IMR-90 (cell line): ENCODE data around the gene TBCK. TPM values are rescaled to one million over a fixed set of nuclear protein-coding genes. Genes with fewer than 3 reads are reported as not detected.

Experiments used
- ATAC-seq: fragments of 200-7000 bp; cut with Tn5 transposase; 2 replicates; pipeline ENCODE4 v1.9.1; 2020; ENCODE audit warnings: low read depth, mild to moderate bottlenecking, moderate library complexity
- BruUV-seq: library from RNA; stranded (reverse); fragments of 400-500 nt; replicated peaks from 2 replicates; lab custom pipeline; 2021; lab: Mats Ljungman, UMichigan
- CTCF ChIA-PET: fragments of 300-600 bp; formaldehyde crosslinking; extraction: SDS; loops from one replicate; lab custom pipeline; 2021; ENCODE audit warnings: antibody characterized with exemption; lab: Yijun Ruan, JAX
- POLR2A ChIA-PET: fragments of 300-600 bp; sonication (Branson Sonifier 250); formaldehyde crosslinking; loops from one replicate; lab custom pipeline; 2022; ENCODE audit warnings: antibody characterized with exemption; ENCODE audit not compliant: unreplicated experiment; lab: Charles Lee
- DNase-seq: peaks from one replicate; pipeline ENCODE4 v3.0.0; 2013
- H2AFZ ChIP-seq: replicated peaks from 2 replicates; pipeline ENCODE3; 2013; ENCODE audit warnings: low read length, mild to moderate bottlenecking; ENCODE audit not compliant: poor library complexity
- H2AK5ac ChIP-seq: 2 replicates; pipeline ENCODE4 v1.6.1; 2013; ENCODE audit warnings: low read depth, low read length, inconsistent platforms
- H2AK9ac ChIP-seq: replicated peaks from 2 replicates; pipeline ENCODE3; 2013; ENCODE audit warnings: mild to moderate bottlenecking, low read depth, low read length, moderate library complexity; ENCODE audit not compliant: poor library complexity
- H2BK120ac ChIP-seq: 2 replicates; pipeline ENCODE4 v1.6.1; 2013; ENCODE audit warnings: low read depth, low read length, inconsistent platforms
- H2BK15ac ChIP-seq: 3 replicates; pipeline ENCODE4 v1.6.1; 2013; ENCODE audit warnings: low read depth, low read length, inconsistent platforms
- H2BK20ac ChIP-seq: 2 replicates; pipeline ENCODE4 v1.6.1; 2013; ENCODE audit warnings: low read depth, mild to moderate bottlenecking, inconsistent platforms, low read length, moderate library complexity
- H2BK5ac ChIP-seq: 2 replicates; pipeline ENCODE4 v1.6.1; 2013; ENCODE audit warnings: mild to moderate bottlenecking, low read depth, low read length, inconsistent platforms; ENCODE audit not compliant: poor library complexity, severe bottlenecking
- H3K14ac ChIP-seq: replicated peaks from 2 replicates; pipeline ENCODE4 v1.6.1; 2013; ENCODE audit warnings: low read depth, low read length, inconsistent platforms
- H3K18ac ChIP-seq: 2 replicates; pipeline ENCODE4 v1.6.1; 2013; ENCODE audit warnings: low read depth, low read length, control low read depth
- H3K23ac ChIP-seq: 2 replicates; pipeline ENCODE4 v1.6.1; 2013; ENCODE audit warnings: low read depth, low read length, inconsistent platforms
- H3K27ac ChIP-seq: 2 replicates; pipeline ENCODE4 v1.5.1; 2013; ENCODE audit warnings: mild to moderate bottlenecking, control low read depth, low read length; ENCODE audit not compliant: insufficient read depth
- H3K27me3 ChIP-seq: 2 replicates; pipeline ENCODE4 v1.6.1; 2013; ENCODE audit warnings: low read length; ENCODE audit not compliant: control insufficient read depth, insufficient read depth
- H3K36me3 ChIP-seq: 2 replicates; pipeline ENCODE4 v1.6.1; 2013; ENCODE audit warnings: low read length, mixed read lengths; ENCODE audit not compliant: control insufficient read depth, insufficient read depth
- H3K4ac ChIP-seq: 2 replicates; pipeline ENCODE4 v1.6.1; 2013; ENCODE audit warnings: low read depth, low read length, inconsistent platforms
- H3K4me1 ChIP-seq: 2 replicates; pipeline ENCODE4 v1.6.1; 2013; ENCODE audit warnings: low read length, mixed read lengths; ENCODE audit not compliant: control insufficient read depth, insufficient read depth
- H3K4me2 ChIP-seq: 2 replicates; pipeline ENCODE4 v1.6.1; 2013; ENCODE audit warnings: low read depth, mild to moderate bottlenecking, control low read depth, low read length, moderate library complexity
- H3K4me3 ChIP-seq: 2 replicates; pipeline ENCODE4 v1.5.1; 2013; ENCODE audit warnings: low read depth, mild to moderate bottlenecking, control low read depth, low read length, moderate library complexity; ENCODE audit not compliant: insufficient read depth
- H3K56ac ChIP-seq: 2 replicates; pipeline ENCODE4 v1.6.1; 2013; ENCODE audit warnings: low read length, inconsistent platforms; ENCODE audit not compliant: insufficient read depth; ENCODE audit errors: extremely low read depth
- H3K79me1 ChIP-seq, 2 experiments: 2 replicates each; pipeline ENCODE4 v1.6.1; 2013; ENCODE audit warnings: low read length in 2 of 2, inconsistent platforms in 1 of 2, low read depth in 1 of 2
- H3K9ac ChIP-seq: 2 replicates; pipeline ENCODE4 v1.6.1; 2013; ENCODE audit warnings: low read depth, low read length, control low read depth
- H3K9me1 ChIP-seq: 2 replicates; pipeline ENCODE4 v1.6.1; 2013; ENCODE audit warnings: low read length, inconsistent platforms; ENCODE audit not compliant: insufficient read depth
- H3K9me3 ChIP-seq: 2 replicates; pipeline ENCODE4 v1.6.1; 2013; ENCODE audit warnings: low read length; ENCODE audit not compliant: control insufficient read depth, insufficient read depth
- H4K20me1 ChIP-seq: 2 replicates; pipeline ENCODE4 v1.6.1; 2013; ENCODE audit warnings: low read length, inconsistent platforms; ENCODE audit not compliant: insufficient read depth
- H4K5ac ChIP-seq: 2 replicates; pipeline ENCODE4 v1.6.1; 2013; ENCODE audit warnings: mild to moderate bottlenecking, low read depth, low read length, control low read depth
- H4K8ac ChIP-seq, 2 experiments: 2 replicates each; pipeline ENCODE4 v1.6.1; 2013; ENCODE audit warnings: low read depth in 2 of 2, low read length in 2 of 2, control low read depth in 1 of 2, inconsistent platforms in 1 of 2
- H4K91ac ChIP-seq: 2 replicates; pipeline ENCODE4 v1.6.1; 2013; ENCODE audit warnings: low read depth, low read length, inconsistent platforms; ENCODE audit not compliant: insufficient read depth
- BHLHE40 ChIP-seq: fragments of 150-350 bp; IDR thresholded peaks from 2 replicates; pipeline ENCODE4 v1.6.1; 2016; ENCODE audit warnings: mild to moderate bottlenecking, low read depth, low read length
- CHD1 ChIP-seq: IDR thresholded peaks from 2 replicates; pipeline ENCODE4 v1.6.1; 2012; ENCODE audit warnings: low read depth, low read length, improper control_type of control experiment
- FOS ChIP-seq: fragments of 150-350 bp; IDR thresholded peaks from 2 replicates; pipeline ENCODE4 v1.6.1; 2016; ENCODE audit warnings: low read depth, low read length
- MXI1 ChIP-seq: IDR thresholded peaks from 2 replicates; pipeline ENCODE4 v1.6.1; 2012; ENCODE audit warnings: low read depth, mild to moderate bottlenecking, low read length, moderate library complexity, borderline replicate concordance
- RFX5 ChIP-seq: IDR thresholded peaks from 2 replicates; pipeline ENCODE4 v1.8.0; 2012; ENCODE audit warnings: low read depth, mild to moderate bottlenecking, low read length, moderate library complexity
- WGBS, 2 experiments: methylation state at CpG; one replicate each; pipeline versions ENCODE4 v1.1.5 to v1.1.7; 2013; ENCODE audit warnings: missing lambda C conversion rate in 2 of 2; ENCODE audit not compliant: insufficient read length in 1 of 2; ENCODE audit errors: extremely low coverage in 2 of 2; 5-methylcytosine and 5-hydroxymethylcytosine counted together
- dilution Hi-C: fragments of 300-500 bp; cut with HindIII; formaldehyde crosslinking; loops from one replicate; pipeline ENCODE4 v1.14.3; 2018; ENCODE audit warnings: low sequenced_read_pairs; ENCODE audit not compliant: unreplicated experiment
- in situ Hi-C: fragments of 300-500 bp; cut with MboI; formaldehyde crosslinking; loops from 3 replicates; pipeline ENCODE4 v1.14.3; 2019; ENCODE audit warnings: low sequenced_read_pairs, inconsistent platforms, mixed read lengths
- intact Hi-C: fragments of 100-400 bp; cut with micrococcal nuclease; formaldehyde crosslinking; loops from 2 replicates; pipeline ENCODE4 v1.10.0; 2022
- polyA plus RNA-seq, 3 experiments: library from polyadenylated mRNA; depleted of rRNA; stranded (reverse); fragments of >200 nt; gene quantifications; 2 replicates each; pipeline ENCODE4 v1.2.3, GENCODE V29; 2012; ENCODE audit warnings: low replicate concordance in 1 of 3
- total RNA-seq: library from RNA; depleted of rRNA; stranded (reverse); fragments of >200 nt; gene quantifications from 2 replicates; pipeline ENCODE4 v1.2.3, GENCODE V29; 2012
- TF ChIP-seq, protein P1 (sequence below): fragments of 150-350 bp; IDR thresholded peaks from 2 replicates; pipeline ENCODE4 v1.6.1; 2017; ENCODE audit warnings: mild to moderate bottlenecking, antibody characterized with exemption, low read length, low read depth
- TF ChIP-seq, protein P2 (sequence below): conservative IDR thresholded peaks from 2 replicates; pipeline ENCODE4 v1.5.1; 2012; ENCODE audit warnings: mild to moderate bottlenecking, low read depth, low read length, improper control_type of control experiment

The TBCK gene
- total and polyA plus RNA-seq, 2 of the 4 experiments (the other 2 are of a cell fraction), result 10.7 to 29.9 TPM

DNA sequence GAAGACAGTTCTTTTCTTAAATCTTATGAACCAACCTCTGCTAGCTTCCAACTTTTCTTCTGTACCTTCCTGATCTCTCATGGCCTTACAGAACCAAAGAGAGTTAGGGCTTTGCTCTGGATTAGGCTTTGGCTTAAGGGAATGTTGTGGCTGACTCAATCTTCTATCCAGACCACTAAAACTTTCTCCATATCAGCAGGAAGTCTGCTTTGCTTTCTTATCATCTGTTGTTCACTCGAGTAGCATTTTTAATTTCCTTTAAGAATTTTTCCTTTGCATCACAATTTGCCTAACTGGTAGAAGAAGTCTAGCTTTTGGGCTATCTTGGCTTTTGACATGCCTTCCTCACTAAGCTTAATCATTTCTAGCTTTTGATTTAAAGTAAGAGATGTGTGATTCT, 167.0 kb downstream of the TBCK start:
- Histone ChIP-seq H4K8ac (no peak overlapping the region), H2BK15ac (no peak overlapping the region), H3K4me2 (no peak overlapping the region), H3K14ac (no peak overlapping the region), H3K9me1 (no peaks in the 10 kb centered on the region), H3K4ac (no peak overlapping the region), H3K9ac (no peak overlapping the region), H3K23ac (no peak overlapping the region), H3K9me3 (no peaks in the 10 kb centered on the region), H2AK9ac (no peak overlapping the region), H2AK5ac (no peak overlapping the region), H2BK20ac (no peak overlapping the region), H3K56ac (no peak overlapping the region), H3K4me1 (no peaks in the 10 kb centered on the region), H3K36me3 (no peaks in the 10 kb centered on the region), H3K4me3 (no peak overlapping the region), H2BK120ac (no peak overlapping the region), H2AFZ (no peak overlapping the region), H4K20me1 (no peaks in the 10 kb centered on the region), H4K91ac (no peak overlapping the region), H3K27me3 (no peaks in the 10 kb centered on the region), H3K79me1 (no peaks in the 10 kb centered on the region), H3K18ac (no peak overlapping the region), H4K5ac (no peak overlapping the region), H3K27ac (no peak overlapping the region), H2BK5ac (no peak overlapping the region)
- intact Hi-C loops, result no loop called here
- TF ChIP-seq FOS (no peak), BHLHE40 (no peak), RFX5 (no peak), MXI1 (no peak), CHD1 (no peak)
- TF ChIP-seq, protein P1, sequence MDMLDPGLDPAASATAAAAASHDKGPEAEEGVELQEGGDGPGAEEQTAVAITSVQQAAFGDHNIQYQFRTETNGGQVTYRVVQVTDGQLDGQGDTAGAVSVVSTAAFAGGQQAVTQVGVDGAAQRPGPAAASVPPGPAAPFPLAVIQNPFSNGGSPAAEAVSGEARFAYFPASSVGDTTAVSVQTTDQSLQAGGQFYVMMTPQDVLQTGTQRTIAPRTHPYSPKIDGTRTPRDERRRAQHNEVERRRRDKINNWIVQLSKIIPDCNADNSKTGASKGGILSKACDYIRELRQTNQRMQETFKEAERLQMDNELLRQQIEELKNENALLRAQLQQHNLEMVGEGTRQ, result no peak
- TF ChIP-seq, protein P2, sequence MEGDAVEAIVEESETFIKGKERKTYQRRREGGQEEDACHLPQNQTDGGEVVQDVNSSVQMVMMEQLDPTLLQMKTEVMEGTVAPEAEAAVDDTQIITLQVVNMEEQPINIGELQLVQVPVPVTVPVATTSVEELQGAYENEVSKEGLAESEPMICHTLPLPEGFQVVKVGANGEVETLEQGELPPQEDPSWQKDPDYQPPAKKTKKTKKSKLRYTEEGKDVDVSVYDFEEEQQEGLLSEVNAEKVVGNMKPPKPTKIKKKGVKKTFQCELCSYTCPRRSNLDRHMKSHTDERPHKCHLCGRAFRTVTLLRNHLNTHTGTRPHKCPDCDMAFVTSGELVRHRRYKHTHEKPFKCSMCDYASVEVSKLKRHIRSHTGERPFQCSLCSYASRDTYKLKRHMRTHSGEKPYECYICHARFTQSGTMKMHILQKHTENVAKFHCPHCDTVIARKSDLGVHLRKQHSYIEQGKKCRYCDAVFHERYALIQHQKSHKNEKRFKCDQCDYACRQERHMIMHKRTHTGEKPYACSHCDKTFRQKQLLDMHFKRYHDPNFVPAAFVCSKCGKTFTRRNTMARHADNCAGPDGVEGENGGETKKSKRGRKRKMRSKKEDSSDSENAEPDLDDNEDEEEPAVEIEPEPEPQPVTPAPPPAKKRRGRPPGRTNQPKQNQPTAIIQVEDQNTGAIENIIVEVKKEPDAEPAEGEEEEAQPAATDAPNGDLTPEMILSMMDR, result no peak
- CTCF ChIA-PET, result no interaction called here
- in situ Hi-C loops, result no loop called here
- WGBS, 2 experiments, result no CpG with 5 or more reads among the region's 1 CpG
- POLR2A ChIA-PET, result no interaction called here
- DNase-seq (no peak), ATAC-seq (no peak)
- dilution Hi-C loops, result no loop called here
- BruUV-seq, result no TSS peak
